HG03280 (cell line): ENCODE results near the gene SLC25A39.
"Not testable (repeated sequence)": the region's sequence is repeated elsewhere in the genome, so short reads cannot be mapped to it uniquely, and the experiment has no call there.

ENCODE experiments used
- ATAC-seq: cut with Tn5 transposase; IDR thresholded peaks from one replicate; pipeline ENCODE4 v1.9.1; 2021; ENCODE audit warnings: mild to moderate bottlenecking, moderate library complexity; ENCODE audit not compliant: unreplicated experiment

Gene SLC25A39

DNA sequence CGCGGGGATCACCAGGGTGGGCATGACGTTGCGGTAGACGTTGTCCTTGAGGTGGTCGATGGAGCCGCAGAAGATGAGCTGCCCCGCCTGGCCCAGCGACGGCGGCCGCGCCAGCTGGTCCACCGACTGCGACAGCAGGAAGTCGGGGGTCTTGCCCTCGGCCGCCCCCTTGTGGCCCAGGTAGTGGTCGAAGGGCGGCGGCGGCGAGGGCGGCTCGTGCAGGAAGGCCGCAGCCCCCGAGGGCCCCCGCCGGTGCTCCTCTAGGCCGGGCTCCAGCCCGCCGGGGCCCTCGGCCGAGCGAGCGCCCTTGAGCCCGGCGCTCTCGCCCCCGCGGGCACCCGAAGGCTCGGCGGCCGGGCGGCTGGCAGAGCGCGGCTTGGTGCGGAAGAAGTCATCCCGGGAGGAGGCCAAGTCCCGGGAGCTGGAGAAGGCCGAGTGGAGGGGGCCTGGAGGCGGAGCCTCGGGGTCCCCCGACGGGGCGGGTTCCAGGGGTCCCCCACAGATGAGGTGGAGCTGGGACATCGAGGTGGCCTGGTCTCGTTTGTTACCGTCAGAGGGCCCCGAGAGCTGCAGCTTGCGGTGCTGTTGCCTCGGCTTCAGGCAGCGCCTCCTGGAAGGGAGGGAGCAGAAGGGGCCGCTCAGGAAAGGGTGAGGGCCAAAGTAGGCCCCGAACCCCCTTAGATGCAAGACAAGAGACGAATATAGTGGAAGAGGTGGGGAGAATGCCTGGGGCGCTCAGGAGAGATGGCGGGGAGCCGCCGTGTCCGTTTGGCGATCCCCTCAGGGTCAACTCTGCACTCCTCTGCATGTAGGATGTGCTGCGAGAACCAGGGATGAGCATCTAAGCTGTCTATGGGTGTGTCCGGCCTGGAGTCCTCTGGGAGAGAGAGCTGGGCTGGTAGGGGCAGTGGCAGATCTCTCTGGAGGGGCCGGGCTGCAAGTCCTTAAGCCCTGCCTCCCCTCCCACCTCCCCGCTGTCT, 30.2 kb upstream of the SLC25A39 start:
- ATAC-seq = no peak

DNA sequence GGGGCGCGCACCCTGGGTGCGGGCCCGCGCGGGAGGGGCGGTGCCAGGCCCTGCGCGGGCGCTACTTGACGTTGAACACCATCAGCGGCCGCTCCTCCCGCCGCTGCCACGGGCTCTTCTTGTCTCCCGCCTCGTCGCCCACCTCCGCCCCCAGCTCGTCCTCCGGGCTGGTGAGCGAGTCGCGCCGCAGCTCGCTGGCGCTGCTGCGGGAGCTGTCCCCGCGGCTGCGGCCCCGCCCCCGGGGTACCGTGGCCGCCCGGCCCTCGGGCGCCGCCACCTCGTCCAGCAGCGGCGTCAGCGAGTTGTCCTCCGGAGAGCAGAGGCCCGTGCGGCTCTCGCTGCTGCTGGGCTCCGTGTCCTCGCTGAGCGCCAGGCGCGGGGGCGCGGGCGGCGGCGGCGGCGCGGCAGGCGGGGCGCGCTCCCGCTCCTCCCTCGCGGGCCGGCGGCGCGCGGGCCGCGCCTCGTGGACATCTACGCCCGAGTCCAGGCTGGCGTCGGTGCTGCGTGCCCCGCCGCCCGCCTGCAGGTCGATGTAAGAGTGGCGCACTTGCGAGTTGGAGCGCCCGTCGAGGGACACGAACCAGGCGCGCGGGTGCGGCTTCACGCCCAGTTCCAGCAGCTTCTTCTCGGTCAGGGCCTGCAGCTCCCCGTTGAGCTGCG, 29.2 kb upstream of the SLC25A39 start:
- no peak for ATAC-seq

GRCh38 chr17:44352828-44353671, 28.4 kb upstream of the SLC25A39 start:
- ATAC-seq = no peak

GRCh38 chr17:44351961-44352827, 27.6 kb upstream of the SLC25A39 start:
- no peak for ATAC-seq

- ATAC-seq = no peak
These were observed 26.8 kb upstream of the SLC25A39 start for GRCh38 chr17:44351464-44351863.

DNA sequence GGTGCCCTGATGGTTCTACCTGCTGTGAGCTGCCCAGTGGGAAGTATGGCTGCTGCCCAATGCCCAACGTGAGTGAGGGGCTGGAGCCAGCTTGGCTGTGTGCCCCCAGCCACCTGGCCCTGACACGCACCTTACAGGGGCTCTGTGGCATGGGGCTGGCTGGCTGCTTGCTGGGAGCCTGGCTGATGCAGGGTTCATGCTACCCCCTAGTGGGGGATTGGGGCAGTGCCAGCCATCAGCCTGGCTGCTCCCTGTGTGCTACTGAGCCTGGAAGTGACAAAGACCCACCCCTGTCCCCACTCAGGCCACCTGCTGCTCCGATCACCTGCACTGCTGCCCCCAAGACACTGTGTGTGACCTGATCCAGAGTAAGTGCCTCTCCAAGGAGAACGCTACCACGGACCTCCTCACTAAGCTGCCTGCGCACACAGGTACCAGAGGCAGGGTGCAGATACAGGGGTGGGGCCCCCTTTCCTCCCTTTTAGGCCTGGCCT, 26.2 kb upstream of the SLC25A39 start:
- ATAC-seq = no peak

DNA sequence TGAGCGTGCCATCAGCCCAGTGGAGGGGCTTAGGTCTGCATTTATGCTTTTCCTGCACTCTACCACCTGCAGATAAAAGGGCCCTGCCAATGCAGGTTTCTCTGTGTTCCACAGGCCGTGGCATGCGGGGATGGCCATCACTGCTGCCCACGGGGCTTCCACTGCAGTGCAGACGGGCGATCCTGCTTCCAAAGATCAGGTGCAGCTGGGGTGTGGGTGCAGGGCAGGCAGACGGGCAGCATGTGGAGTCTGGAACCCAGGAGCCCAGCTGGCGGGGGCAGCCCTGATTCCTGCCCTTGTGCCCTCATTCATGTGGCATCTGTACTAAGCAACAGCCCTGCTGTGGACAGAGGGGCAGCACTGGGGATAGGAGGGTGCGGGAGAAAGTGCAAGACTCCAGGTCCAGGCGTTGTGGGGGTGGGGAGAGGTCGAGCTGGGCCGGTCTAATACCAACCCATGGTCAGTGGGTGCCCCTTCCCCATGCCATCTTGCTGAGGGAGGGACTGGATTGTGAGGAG, 25.0 kb upstream of the SLC25A39 start:
- ATAC-seq = no peak

DNA sequence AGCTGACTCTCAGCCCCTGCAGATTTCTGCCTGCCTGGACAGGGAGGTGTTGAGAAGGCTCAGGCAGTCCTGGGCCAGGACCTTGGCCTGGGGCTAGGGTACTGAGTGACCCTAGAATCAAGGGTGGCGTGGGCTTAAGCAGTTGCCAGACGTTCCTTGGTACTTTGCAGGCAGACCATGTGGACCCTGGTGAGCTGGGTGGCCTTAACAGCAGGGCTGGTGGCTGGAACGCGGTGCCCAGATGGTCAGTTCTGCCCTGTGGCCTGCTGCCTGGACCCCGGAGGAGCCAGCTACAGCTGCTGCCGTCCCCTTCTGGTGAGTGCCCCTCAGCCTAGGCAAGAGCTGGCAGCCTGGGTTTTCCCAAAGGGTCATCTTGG, 24.4 kb upstream of the SLC25A39 start:
- no peak for ATAC-seq

GRCh38 chr17:44348234-44348987, 23.8 kb upstream of the SLC25A39 start:
- ATAC-seq = no peak

DNA sequence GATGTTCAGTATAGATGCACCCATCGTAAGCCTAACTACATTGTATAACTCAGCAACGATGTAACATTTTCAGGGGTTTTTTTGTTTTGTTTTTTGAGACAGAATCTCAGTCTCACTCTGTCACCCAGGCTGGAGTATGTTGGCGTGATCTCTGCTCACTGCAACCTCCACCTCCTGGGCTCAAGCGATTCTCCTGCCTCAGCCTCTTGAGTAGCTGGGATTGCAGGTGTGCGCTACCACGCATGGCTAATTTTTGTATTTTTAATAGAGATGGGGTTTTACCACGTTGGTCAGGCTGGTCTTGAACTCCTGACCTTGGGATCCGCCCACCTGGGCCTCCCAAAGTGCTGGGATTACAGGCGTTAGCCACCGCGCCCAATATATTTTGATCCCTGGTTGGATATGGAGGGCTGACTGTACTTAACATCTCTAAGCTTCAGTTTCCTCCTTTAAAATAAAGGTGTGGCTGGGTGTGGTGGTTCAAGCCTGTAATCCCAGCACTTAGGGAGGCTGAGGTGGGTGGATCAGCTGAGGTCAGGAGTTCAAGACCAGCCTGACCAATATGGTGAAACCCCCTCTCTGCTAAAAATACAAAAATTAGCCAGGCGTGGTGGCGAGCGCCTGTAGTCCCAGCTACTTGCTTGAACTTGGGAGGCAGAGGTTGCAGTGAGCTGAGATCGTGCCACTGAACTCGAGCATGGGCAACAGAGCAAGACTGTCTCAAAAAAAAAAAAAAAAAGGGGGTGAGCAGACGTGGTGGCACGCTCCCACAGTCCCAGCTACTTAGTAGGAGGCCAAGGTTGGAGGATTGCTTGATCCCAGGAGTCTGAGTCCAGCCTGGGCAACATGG, 22.8 kb upstream of the SLC25A39 start:
- ATAC-seq = not testable (repeated sequence)

- ATAC-seq = no peak
These were observed 21.6 kb upstream of the SLC25A39 start for GRCh38 chr17:44346064-44346844.

DNA sequence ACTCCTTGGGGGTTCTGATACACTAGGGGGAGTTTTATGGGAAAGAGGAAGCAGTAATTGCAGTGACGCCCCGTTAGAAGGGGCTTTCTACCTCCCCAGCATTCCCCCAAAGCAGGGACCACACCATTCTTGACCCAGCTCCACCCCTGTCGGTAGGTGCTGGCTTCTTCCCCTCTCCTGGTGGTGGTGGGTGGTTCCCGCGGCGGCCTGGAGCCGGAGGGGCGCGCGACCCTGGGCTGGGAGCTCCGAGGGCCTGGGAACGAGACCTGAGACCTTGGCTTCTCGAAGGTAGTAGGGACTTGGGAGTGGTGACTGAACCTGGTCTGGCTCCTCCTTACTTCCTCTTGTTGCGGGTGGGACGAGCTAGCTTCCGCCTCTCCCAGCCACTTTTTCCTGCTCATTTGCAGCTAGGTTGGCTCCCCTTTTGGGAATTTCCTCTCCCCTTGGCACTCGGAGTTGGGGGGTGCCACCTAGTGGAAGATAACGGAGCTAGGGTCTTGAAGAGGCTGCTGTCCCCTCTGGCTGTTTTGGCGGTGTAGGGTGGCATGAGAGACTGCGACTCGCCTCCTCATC, 20.9 kb upstream of the SLC25A39 start:
- ATAC-seq = peak; percentile 10

- peak; percentile 70 for ATAC-seq
These were observed 20.4 kb upstream of the SLC25A39 start, which contains the start of gene GRN for GRCh38 chr17:44344939-44345453. TSS of gene GRN (plus strand) at chr17:44345302. CDS start at chr17:44349165, 3,863 bp downstream.

DNA sequence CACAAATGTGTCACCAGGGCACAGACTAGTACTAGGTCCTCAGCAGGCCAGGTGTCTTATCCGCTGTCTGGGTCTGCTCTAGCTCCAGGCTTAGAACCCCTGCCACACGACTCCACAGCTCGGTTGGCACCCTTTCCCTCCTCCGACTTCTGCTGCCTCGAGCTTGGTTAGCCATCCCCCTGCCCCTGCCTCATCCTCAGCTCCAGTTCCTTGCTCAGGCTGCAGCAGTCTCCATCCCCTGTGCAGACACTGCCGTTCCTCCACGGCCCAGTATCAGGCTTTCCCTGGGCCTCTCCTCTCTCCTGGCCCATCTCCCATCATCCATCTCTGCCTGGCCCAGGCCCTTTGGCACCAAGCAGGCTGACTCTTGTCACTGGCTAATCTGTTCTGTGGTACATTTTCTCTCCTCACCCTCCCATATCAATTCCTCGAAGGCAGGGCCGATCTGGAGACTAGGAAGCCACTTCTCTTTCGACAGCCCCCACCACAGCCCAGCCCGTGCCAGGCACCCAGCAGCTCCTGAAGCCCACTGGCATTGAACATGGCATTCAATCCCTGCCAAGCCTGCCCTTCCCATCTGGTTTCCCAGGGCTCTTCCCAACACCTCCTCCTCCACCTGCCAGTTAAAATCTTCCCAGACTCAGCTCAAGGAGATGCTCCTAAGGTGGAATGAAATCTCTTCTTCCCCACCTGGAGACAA, 19.0 kb upstream of the SLC25A39 start:
- ATAC-seq = no peak

- not testable (repeated sequence) for ATAC-seq
These were observed 15.9 kb upstream of the SLC25A39 start for GRCh38 chr17:44340553-44340952.

DNA sequence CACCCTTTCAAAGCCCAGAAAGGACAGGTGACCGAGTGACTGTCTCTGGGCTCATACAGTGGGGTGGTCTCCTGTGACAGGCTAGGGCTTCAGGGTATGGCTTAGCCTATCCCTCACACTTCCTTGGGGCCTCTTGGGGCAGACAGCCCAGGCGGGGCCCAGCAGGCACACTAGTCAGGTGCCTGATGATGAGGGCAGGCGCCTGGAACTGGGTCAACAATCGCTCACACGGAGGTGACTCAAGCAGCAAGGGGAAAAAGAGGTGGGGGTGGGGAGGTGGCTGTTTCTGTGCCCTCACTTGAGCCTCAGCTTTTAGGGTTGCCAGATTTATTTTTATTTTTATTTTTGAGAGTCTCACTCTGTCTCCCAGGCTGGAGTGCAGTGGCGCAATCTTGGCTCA, 14.1 kb upstream of the SLC25A39 start:
- ATAC-seq = no peak
